ENCODE results near the gene PDE8A. TPM values are rescaled to one million over a fixed set of nuclear protein-coding genes. Genes with fewer than 3 reads are reported as not detected.

The PDE8A gene
- total and polyA plus RNA-seq, 2 of the 13 experiments (the other 11 are each of a cell fraction or from before 2014, with no cell fraction given), result 26.3 to 48.5 TPM

GRCh38 chr15:84981054-84981710 lies 474 bp upstream of the PDE8A start (continued):
- no peak for TF ChIP-seq ZNF780A (CRISPR knock-in tag; IDR thresholded peaks at IDR 0.05)
- TF ChIP-seq KAT8 (CRISPR knock-in tag; IDR thresholded peaks at IDR 0.05), result peak; percentile 84
- TF ChIP-seq MNT (IDR thresholded peaks at IDR 0.05), result no peak; the same call in 1 of the 2 replicates
- TF ChIP-seq ZNF274 (CRISPR knock-in tag; IDR thresholded peaks at IDR 0.05), result no peak
- TF ChIP-seq, protein P1, sequence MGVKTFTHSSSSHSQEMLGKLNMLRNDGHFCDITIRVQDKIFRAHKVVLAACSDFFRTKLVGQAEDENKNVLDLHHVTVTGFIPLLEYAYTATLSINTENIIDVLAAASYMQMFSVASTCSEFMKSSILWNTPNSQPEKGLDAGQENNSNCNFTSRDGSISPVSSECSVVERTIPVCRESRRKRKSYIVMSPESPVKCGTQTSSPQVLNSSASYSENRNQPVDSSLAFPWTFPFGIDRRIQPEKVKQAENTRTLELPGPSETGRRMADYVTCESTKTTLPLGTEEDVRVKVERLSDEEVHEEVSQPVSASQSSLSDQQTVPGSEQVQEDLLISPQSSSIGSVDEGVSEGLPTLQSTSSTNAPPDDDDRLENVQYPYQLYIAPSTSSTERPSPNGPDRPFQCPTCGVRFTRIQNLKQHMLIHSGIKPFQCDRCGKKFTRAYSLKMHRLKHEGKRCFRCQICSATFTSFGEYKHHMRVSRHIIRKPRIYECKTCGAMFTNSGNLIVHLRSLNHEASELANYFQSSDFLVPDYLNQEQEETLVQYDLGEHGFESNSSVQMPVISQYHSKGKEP (CRISPR knock-in tag; IDR thresholded peaks at IDR 0.05), result no peak
- TF ChIP-seq, protein P2, sequence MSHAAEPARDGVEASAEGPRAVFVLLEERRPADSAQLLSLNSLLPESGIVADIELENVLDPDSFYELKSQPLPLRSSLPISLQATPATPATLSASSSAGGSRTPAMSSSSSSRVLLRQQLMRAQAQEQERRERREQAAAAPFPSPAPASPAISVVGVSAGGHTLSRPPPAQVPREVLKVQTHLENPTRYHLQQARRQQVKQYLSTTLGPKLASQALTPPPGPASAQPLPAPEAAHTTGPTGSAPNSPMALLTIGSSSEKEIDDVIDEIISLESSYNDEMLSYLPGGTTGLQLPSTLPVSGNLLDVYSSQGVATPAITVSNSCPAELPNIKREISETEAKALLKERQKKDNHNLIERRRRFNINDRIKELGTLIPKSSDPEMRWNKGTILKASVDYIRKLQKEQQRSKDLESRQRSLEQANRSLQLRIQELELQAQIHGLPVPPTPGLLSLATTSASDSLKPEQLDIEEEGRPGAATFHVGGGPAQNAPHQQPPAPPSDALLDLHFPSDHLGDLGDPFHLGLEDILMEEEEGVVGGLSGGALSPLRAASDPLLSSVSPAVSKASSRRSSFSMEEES (CRISPR knock-in tag; IDR thresholded peaks at IDR 0.05), result no peak
- peak; percentile 41 for TF ChIP-seq AGO2 (optimal IDR thresholded peaks at IDR 0.05; ENCODE audit: low read depth, low read length)
- TF ChIP-seq ZNF282 (IDR thresholded peaks at IDR 0.05; ENCODE audit: partially characterized antibody), result no peak
- peak; percentile 86; the same call in 1 of the 2 replicates for TF ChIP-seq NFKBIZ (CRISPR knock-in tag; IDR thresholded peaks at IDR 0.05)
- no peak; the same call in 1 of the 2 replicates for TF ChIP-seq GTF3A (CRISPR knock-in tag; conservative IDR thresholded peaks at IDR 0.05)
- TF ChIP-seq ZSCAN31 (CRISPR knock-in tag; IDR thresholded peaks at IDR 0.05; ENCODE audit: low read depth), result peak; percentile 89
- peak; percentile 61; the same call in 1 of the 2 replicates for TF ChIP-seq PHF20 (CRISPR knock-in tag; IDR thresholded peaks at IDR 0.05)
- TF ChIP-seq, protein P3, sequence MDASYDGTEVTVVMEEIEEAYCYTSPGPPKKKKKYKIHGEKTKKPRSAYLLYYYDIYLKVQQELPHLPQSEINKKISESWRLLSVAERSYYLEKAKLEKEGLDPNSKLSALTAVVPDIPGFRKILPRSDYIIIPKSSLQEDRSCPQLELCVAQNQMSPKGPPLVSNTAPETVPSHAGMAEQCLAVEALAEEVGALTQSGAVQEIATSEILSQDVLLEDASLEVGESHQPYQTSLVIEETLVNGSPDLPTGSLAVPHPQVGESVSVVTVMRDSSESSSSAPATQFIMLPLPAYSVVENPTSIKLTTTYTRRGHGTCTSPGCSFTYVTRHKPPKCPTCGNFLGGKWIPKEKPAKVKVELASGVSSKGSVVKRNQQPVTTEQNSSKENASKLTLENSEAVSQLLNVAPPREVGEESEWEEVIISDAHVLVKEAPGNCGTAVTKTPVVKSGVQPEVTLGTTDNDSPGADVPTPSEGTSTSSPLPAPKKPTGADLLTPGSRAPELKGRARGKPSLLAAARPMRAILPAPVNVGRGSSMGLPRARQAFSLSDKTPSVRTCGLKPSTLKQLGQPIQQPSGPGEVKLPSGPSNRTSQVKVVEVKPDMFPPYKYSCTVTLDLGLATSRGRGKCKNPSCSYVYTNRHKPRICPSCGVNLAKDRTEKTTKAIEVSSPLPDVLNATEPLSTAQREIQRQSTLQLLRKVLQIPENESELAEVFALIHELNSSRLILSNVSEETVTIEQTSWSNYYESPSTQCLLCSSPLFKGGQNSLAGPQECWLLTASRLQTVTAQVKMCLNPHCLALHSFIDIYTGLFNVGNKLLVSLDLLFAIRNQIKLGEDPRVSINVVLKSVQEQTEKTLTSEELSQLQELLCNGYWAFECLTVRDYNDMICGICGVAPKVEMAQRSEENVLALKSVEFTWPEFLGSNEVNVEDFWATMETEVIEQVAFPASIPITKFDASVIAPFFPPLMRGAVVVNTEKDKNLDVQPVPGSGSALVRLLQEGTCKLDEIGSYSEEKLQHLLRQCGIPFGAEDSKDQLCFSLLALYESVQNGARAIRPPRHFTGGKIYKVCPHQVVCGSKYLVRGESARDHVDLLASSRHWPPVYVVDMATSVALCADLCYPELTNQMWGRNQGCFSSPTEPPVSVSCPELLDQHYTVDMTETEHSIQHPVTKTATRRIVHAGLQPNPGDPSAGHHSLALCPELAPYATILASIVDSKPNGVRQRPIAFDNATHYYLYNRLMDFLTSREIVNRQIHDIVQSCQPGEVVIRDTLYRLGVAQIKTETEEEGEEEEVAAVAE (CRISPR knock-in tag; IDR thresholded peaks at IDR 0.05; ENCODE audit: borderline replicate concordance), result no peak
- TF ChIP-seq TCF12 (IDR thresholded peaks at IDR 0.05), result no peak
- peak; percentile 96 for TF ChIP-seq TCF12 (CRISPR knock-in tag; IDR thresholded peaks at IDR 0.05)
- no peak for TF ChIP-seq SMARCE1 (IDR thresholded peaks at IDR 0.05; ENCODE audit: borderline replicate concordance)
- TF ChIP-seq ZNF337 (CRISPR knock-in tag; IDR thresholded peaks at IDR 0.05; ENCODE audit: borderline replicate concordance, low read depth), result no peak
- TF ChIP-seq ZNF570 (CRISPR knock-in tag; IDR thresholded peaks at IDR 0.05; ENCODE audit: borderline replicate concordance), result no peak
- TF ChIP-seq CAMTA2 (CRISPR knock-in tag; IDR thresholded peaks at IDR 0.05; ENCODE audit: borderline replicate concordance), result no peak
